Natural killer cell treated with Interleukin-12 subunit alpha and Interleukin-12 subunit beta and Interleukin-15 and Interleukin-18, amount 100 ng/mL, for 72 hours (primary cell): Measurements from ENCODE around the gene CASK. TPM values are rescaled to one million over a fixed set of nuclear protein-coding genes. Genes with fewer than 3 reads are reported as not detected.
A peak's percentile ranks its signal among the peaks of the same experiment; 100 is the strongest.
"Not testable (repeated sequence)": the region's sequence is repeated elsewhere in the genome, so short reads cannot be mapped to it uniquely, and the experiment has no call there.

Experiments used
- ATAC-seq, 2 donors: fragments of 150-1000 bp; cut with Tn5 transposase in 1 of 2; sonication (Bioruptor Pico), chemical (Tn5 transposase) in 1 of 2; 2 replicates each; pipeline ENCODE4 v1.10.0; 2021
- DNase-seq: peaks from one replicate; pipeline ENCODE4 v3.0.0; 2022; ENCODE audit warnings: low spot score
- H3K27ac Mint-ChIP-seq, 2 donors: 1 replicate in 1 of 2; 2 replicates in 1 of 2; pipeline ENCODE4 v1.8.0; 2022; ENCODE audit warnings: mixed read lengths in 2 of 2, mild to moderate bottlenecking in 1 of 2, moderate library complexity in 1 of 2
- H3K27me3 Mint-ChIP-seq, 2 donors: 1 replicate in 1 of 2; 2 replicates in 1 of 2; pipeline ENCODE4 v1.8.0; 2022; ENCODE audit warnings: mixed read lengths in 2 of 2
- H3K36me3 Mint-ChIP-seq: one replicate; pipeline ENCODE4 v1.8.0; 2022; ENCODE audit warnings: mixed read lengths
- H3K4me1 Mint-ChIP-seq, 2 donors: 1 replicate in 1 of 2; 2 replicates in 1 of 2; pipeline ENCODE4 v1.8.0; 2022; ENCODE audit warnings: low read depth in 2 of 2, mixed read lengths in 2 of 2, mild to moderate bottlenecking in 1 of 2
- H3K4me3 Mint-ChIP-seq: one replicate; pipeline ENCODE4 v1.8.0; 2022; ENCODE audit warnings: mixed read lengths
- H3K9me3 Mint-ChIP-seq: 2 replicates; pipeline ENCODE4 v1.8.0; 2022; ENCODE audit warnings: mixed read lengths
- total RNA-seq, 2 donors: library from RNA; stranded (reverse); gene quantifications; one replicate each; pipeline ENCODE4 v1.2.3, GENCODE V29; 2022

Gene CASK
- total RNA-seq, 2 donors from 2014 or later = 30.5 to 55.3 TPM

GRCh38 chrX:41705042-41705441, 218.3 kb downstream of the CASK start:
- peaks cover 0 to 26% of the 10 kb centered on the region in 2 donors for H3K27me3 Mint-ChIP-seq
- no peaks in the 10 kb centered on the region for H3K9me3 Mint-ChIP-seq
- ATAC-seq (no peak), DNase-seq (no peak)
- peaks cover 5% of the 10 kb centered on the region for H3K36me3 Mint-ChIP-seq
- peaks cover 33% of the 10 kb centered on the region in 2 donors for H3K4me1 Mint-ChIP-seq
- peak overlapping the region; percentile 41 to 67 for H3K27ac Mint-ChIP-seq
- H3K4me3 Mint-ChIP-seq = peak overlapping the region; percentile 62

- no peak for DNase-seq
- H3K27me3 Mint-ChIP-seq = peaks cover 0 to 22% of the 10 kb centered on the region in 2 donors
- H3K4me1 Mint-ChIP-seq = peaks cover 33% of the 10 kb centered on the region in 2 donors
- H3K27ac Mint-ChIP-seq = peak overlapping the region in 1 of 2 donors; percentile 65
- peak; percentile 71 to 76 for ATAC-seq
- peak overlapping the region; percentile 60 for H3K4me3 Mint-ChIP-seq
- no peaks in the 10 kb centered on the region for H3K9me3 Mint-ChIP-seq
- peaks cover 5% of the 10 kb centered on the region for H3K36me3 Mint-ChIP-seq
These were observed 219.8 kb downstream of the CASK start for GRCh38 chrX:41703574-41704029.

DNA sequence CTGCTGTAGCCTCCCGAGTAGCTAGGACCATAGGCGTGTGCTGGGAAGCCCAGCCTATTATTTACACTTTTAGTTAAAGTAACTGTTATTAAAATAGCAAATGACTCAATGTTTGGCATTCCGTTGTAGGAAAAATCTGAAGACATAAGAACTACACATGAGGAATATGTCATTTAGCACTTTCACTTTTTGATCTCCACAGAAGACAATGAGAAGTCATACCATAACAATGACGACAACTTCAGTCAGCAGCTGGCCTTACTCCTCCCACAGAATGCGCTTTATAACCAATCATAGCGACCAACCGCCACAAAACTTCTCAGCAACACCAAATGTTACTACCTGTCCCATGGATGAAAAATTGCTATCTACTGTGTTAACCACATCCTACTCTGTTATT, 227.9 kb downstream of the CASK start:
- ATAC-seq (peak; percentile 69 to 83), DNase-seq (no peak)
- Mint-ChIP-seq H3K4me3 (peak overlapping the region; percentile 55), H3K4me1 (peaks cover 22 to 31% of the 10 kb centered on the region in 2 donors), H3K36me3 (peaks cover 13% of the 10 kb centered on the region), H3K27me3 (peaks cover 0 to 9% of the 10 kb centered on the region in 2 donors), H3K27ac (no peak overlapping the region), H3K9me3 (no peaks in the 10 kb centered on the region)

GRCh38 chrX:41693024-41693423, 230.3 kb downstream of the CASK start:
- peaks cover 13% of the 10 kb centered on the region for H3K36me3 Mint-ChIP-seq
- H3K9me3 Mint-ChIP-seq = no peaks in the 10 kb centered on the region
- peak overlapping the region; percentile 55 to 87 for H3K27ac Mint-ChIP-seq
- no peak for ATAC-seq
- no peak for DNase-seq
- H3K4me3 Mint-ChIP-seq = peak overlapping the region; percentile 58
- peaks cover 24 to 40% of the 10 kb centered on the region in 2 donors for H3K4me1 Mint-ChIP-seq
- H3K27me3 Mint-ChIP-seq = peaks cover 0 to 9% of the 10 kb centered on the region in 2 donors

GRCh38 chrX:41692162-41692749, 231.1 kb downstream of the CASK start:
- no peak overlapping the region for H3K4me3 Mint-ChIP-seq
- H3K36me3 Mint-ChIP-seq = peaks cover 13% of the 10 kb centered on the region
- ATAC-seq (no peak), DNase-seq (no peak)
- no peaks in the 10 kb centered on the region for H3K9me3 Mint-ChIP-seq
- H3K27me3 Mint-ChIP-seq = peaks cover 0 to 10% of the 10 kb centered on the region in 2 donors
- peaks cover 26 to 42% of the 10 kb centered on the region in 2 donors for H3K4me1 Mint-ChIP-seq
- peak overlapping the region; percentile 55 to 87 for H3K27ac Mint-ChIP-seq

GRCh38 chrX:41689711-41690110, 233.6 kb downstream of the CASK start:
- Mint-ChIP-seq H3K27me3 (peaks cover 0 to 15% of the 10 kb centered on the region in 2 donors), H3K27ac (no peak overlapping the region), H3K9me3 (no peaks in the 10 kb centered on the region), H3K4me3 (no peak overlapping the region), H3K36me3 (peaks cover 7% of the 10 kb centered on the region), H3K4me1 (peaks cover 24 to 43% of the 10 kb centered on the region in 2 donors)
- DNase-seq (no peak), ATAC-seq (no peak)

DNA sequence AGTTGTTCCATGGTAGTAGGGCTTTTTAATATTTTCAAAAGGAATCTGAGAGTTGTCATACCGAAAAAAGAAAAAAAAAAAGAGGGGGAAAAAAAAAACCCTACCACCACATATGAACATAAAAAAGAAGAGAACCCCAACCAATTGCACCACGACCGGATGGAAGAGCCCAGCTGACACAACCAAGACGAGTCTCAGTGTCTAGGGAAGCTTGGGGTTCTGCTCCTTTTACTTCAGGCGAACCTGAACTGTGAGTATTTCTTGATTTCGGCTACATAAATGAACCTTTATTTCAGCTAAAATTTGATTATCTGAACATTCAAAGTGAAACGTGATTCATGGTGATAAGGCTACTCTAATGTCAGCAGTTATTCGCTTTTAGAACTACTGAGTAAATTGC, 234.5 kb downstream of the CASK start, which contains the start of gene GPR34:
Gene GPR34 (plus strand): TSS at position 139 of the 400 bp plus-strand sequence. CDS start 6,661 bp downstream, outside the sequence.
- H3K27ac Mint-ChIP-seq = peak within 1 kb of the TSS in 1 of 2 donors; percentile 43
- peaks cover 3% of the 10 kb centered on the region for H3K36me3 Mint-ChIP-seq
- H3K9me3 Mint-ChIP-seq = no peaks in the 10 kb centered on the region
- DNase-seq (no peak), ATAC-seq (peak; percentile 59 to 67)
- peak within 1 kb of the TSS; percentile 67 for H3K4me3 Mint-ChIP-seq
- peaks cover 20 to 36% of the 10 kb centered on the region in 2 donors for H3K4me1 Mint-ChIP-seq
- H3K27me3 Mint-ChIP-seq = peaks cover 0 to 15% of the 10 kb centered on the region in 2 donors

DNA sequence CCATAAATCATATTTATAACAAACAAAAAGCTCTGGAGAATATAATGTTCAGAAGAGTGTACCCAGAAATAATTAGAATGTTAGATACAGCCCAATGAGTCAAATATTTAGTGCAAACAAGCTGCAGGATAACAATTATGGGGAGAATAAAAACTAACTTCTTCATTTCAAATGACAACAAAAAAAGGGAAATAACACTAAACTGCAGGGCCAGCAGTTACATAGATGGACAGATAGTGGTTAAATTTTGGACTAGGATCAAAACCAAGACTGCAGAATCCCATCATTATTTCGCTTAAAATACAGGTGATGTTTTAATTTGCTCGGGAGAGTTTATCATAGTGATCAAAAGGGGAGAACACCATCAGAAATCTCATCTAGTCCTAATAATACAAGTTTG, 235.2 kb downstream of the CASK start:
- Mint-ChIP-seq H3K4me3 (peak overlapping the region; percentile 67), H3K36me3 (no peaks in the 10 kb centered on the region), H3K27ac (peak overlapping the region in 1 of 2 donors; percentile 43), H3K9me3 (no peaks in the 10 kb centered on the region), H3K4me1 (peaks cover 16 to 30% of the 10 kb centered on the region in 2 donors), H3K27me3 (peaks cover 0 to 12% of the 10 kb centered on the region in 2 donors)
- no peak for DNase-seq
- ATAC-seq = no peak

DNA sequence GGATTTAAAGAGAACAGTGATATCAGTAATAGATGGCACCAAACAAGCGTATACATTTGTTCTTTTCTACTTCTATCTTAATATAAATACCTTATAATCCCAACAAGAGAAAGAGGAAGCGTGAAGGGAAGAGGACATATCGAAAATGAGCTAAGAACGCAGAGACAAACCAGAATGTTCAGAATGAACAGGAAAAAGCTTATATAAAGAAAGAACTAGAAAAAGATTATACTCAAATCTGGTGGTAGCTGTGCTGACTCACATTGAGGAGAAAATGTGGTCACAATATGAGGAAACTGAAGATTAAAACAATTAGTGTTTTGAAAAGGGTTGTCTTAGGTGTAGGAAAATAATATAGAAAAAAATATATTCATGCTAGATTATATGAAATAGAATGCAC, 236.6 kb downstream of the CASK start:
- peak in 1 of 2 donors; percentile 58 for ATAC-seq

GRCh38 chrX:41684940-41685339, 238.4 kb downstream of the CASK start:
- Mint-ChIP-seq H3K36me3 (no peaks in the 10 kb centered on the region), H3K9me3 (no peaks in the 10 kb centered on the region), H3K4me3 (no peak overlapping the region), H3K27me3 (peaks cover 0 to 12% of the 10 kb centered on the region in 2 donors), H3K4me1 (peaks cover 10 to 21% of the 10 kb centered on the region in 2 donors), H3K27ac (no peak overlapping the region)
- ATAC-seq = no peak
- DNase-seq = no peak

More for the DNA sequence above, 236.6 kb downstream of the CASK start:
- Mint-ChIP-seq H3K27me3 (peaks cover 0 to 12% of the 10 kb centered on the region in 2 donors), H3K27ac (peak overlapping the region in 1 of 2 donors; percentile 64), H3K4me3 (peak overlapping the region; percentile 81), H3K9me3 (no peaks in the 10 kb centered on the region), H3K36me3 (no peaks in the 10 kb centered on the region), H3K4me1 (peaks cover 10 to 21% of the 10 kb centered on the region in 2 donors)
- DNase-seq = no peak

- ATAC-seq = no peak
- no peak overlapping the region for H3K27ac Mint-ChIP-seq
- no peak overlapping the region for H3K4me3 Mint-ChIP-seq
These were observed 239.2 kb downstream of the CASK start for GRCh38 chrX:41684138-41684537.

GRCh38 chrX:41677183-41678060, 245.9 kb downstream of the CASK start:
- Mint-ChIP-seq H3K4me1 (peaks cover 4 to 14% of the 10 kb centered on the region in 2 donors), H3K4me3 (no peak overlapping the region), H3K27me3 (peaks cover 0 to 18% of the 10 kb centered on the region in 2 donors), H3K27ac (no peak overlapping the region), H3K36me3 (peaks cover 8% of the 10 kb centered on the region), H3K9me3 (no peaks in the 10 kb centered on the region)
- ATAC-seq (no peak), DNase-seq (no peak)

More at GRCh38 chrX:41684138-41684537, 239.2 kb downstream of the CASK start:
- H3K9me3 Mint-ChIP-seq = no peaks in the 10 kb centered on the region
- no peaks in the 10 kb centered on the region for H3K36me3 Mint-ChIP-seq
- peaks cover 10 to 21% of the 10 kb centered on the region in 2 donors for H3K4me1 Mint-ChIP-seq
- peaks cover 0 to 14% of the 10 kb centered on the region in 2 donors for H3K27me3 Mint-ChIP-seq
- no peak for DNase-seq

- not testable (repeated sequence) for H3K9me3 Mint-ChIP-seq, H3K36me3 Mint-ChIP-seq, H3K4me3 Mint-ChIP-seq, DNase-seq, H3K27ac Mint-ChIP-seq, ATAC-seq
- Mint-ChIP-seq H3K27me3 (peaks cover 0 to 21% of the 10 kb centered on the region in 2 donors), H3K4me1 (peaks cover 4 to 19% of the 10 kb centered on the region in 2 donors)
These were observed 247.0 kb downstream of the CASK start for GRCh38 chrX:41676361-41676760.
